Mucosa of descending colon (tissue), 3 donors: ENCODE results near the gene PRKCZ. TPM values are rescaled to one million over a fixed set of nuclear protein-coding genes. Genes with fewer than 3 reads are reported as not detected.

ENCODE experiments used
- ATAC-seq: fragments of 200-7000 bp; cut with Tn5 transposase; one replicate; pipeline ENCODE4 v1.9.1; 2020; ENCODE audit warnings: mild to moderate bottlenecking, moderate library complexity
- DNase-seq, 3 donors: peaks; one replicate each; pipeline ENCODE4 v3.0.0-alpha.2; 2020
- H3K36me3 ChIP-seq: fragments of 200-600 bp; one replicate; pipeline ENCODE4 v1.8.0; 2021; ENCODE audit warnings: low read depth, mild to moderate bottlenecking
- H3K4me1 ChIP-seq: fragments of 200-600 bp; one replicate; pipeline ENCODE4 v1.8.0; 2021; ENCODE audit warnings: low read depth, mild to moderate bottlenecking
- H3K4me3 ChIP-seq: fragments of 200-600 bp; one replicate; pipeline ENCODE4 v1.8.0; 2021; ENCODE audit warnings: mild to moderate bottlenecking
- H3K9me3 ChIP-seq: fragments of 200-600 bp; one replicate; pipeline ENCODE4 v1.8.0; 2021; ENCODE audit warnings: mild to moderate bottlenecking
- CTCF ChIP-seq: fragments of 200-600 bp; IDR thresholded peaks from one replicate; pipeline ENCODE4 v1.8.0; 2022; ENCODE audit warnings: antibody characterized with exemption, mild to moderate bottlenecking
- intact Hi-C, 2 donors: fragments of 100-400 bp; cut with DNase I in 1 of 2; cut with micrococcal nuclease in 1 of 2; formaldehyde crosslinking; loops; one replicate each; pipeline versions ENCODE4 v1.11.0 to v1.11.1; 2022; cut with DNase I, micrococcal nuclease
- total RNA-seq, 3 donors: library from RNA; stranded (reverse); fragmentation: NEBNext Ultra II Directional in 2 of 3; extraction: Animal tissue kit (Norgen Biotek cat#: 25700) in 2 of 3; gene quantifications; one replicate each; pipeline versions ENCODE4 v1.2.1 to v1.2.4, GENCODE V29; 2021 to 2023
- donor health status: DM: no; HTN: no; CAD: no; lungs with moderate emphysema.
- donor health status: DM: no; HTN: no; CAD: no.
- donor health status: DM: no; HTN: yes; CAD: no.

PRKCZ gene
- total RNA-seq, 3 donors from 2014 or later: 38.9 to 80.2 (median 53.7) TPM

- H3K4me3 ChIP-seq: no peak overlapping the region
- peak; percentile 86 for TF ChIP-seq CTCF
Observed at GRCh38 chr1:2174348-2175054, 124.3 kb downstream of the PRKCZ start.

GRCh38 chr1:2175055-2175414 is 124.8 kb downstream of the PRKCZ start:
- no peak overlapping the region for H3K4me3 ChIP-seq
- H3K36me3 ChIP-seq: no peaks in the 10 kb centered on the region
- H3K4me1 ChIP-seq: no peaks in the 10 kb centered on the region
- no peak for TF ChIP-seq CTCF
- DNase-seq: no peak
- no peak for ATAC-seq
- intact Hi-C loops: no loop called here
- H3K9me3 ChIP-seq: no peaks in the 10 kb centered on the region

More at GRCh38 chr1:2174348-2175054, 124.3 kb downstream of the PRKCZ start:
- ATAC-seq (peak; percentile 79), DNase-seq (peak; percentile 48 to 69 (median 63))
- Histone ChIP-seq H3K4me1 (no peaks in the 10 kb centered on the region), H3K36me3 (no peaks in the 10 kb centered on the region), H3K9me3 (no peaks in the 10 kb centered on the region)
- intact Hi-C loops: no loop called here

- TF ChIP-seq CTCF: no peak
- ATAC-seq (no peak), DNase-seq (no peak)
- intact Hi-C loops: no loop called here
- Histone ChIP-seq H3K9me3 (no peaks in the 10 kb centered on the region), H3K4me3 (no peak overlapping the region), H3K36me3 (no peaks in the 10 kb centered on the region), H3K4me1 (no peaks in the 10 kb centered on the region)
Observed at GRCh38 chr1:2175681-2176454, 125.7 kb downstream of the PRKCZ start.

GRCh38 chr1:2176615-2177014 is 126.4 kb downstream of the PRKCZ start:
- DNase-seq (no peak), ATAC-seq (no peak)
- intact Hi-C loops: no loop called here
- no peaks in the 10 kb centered on the region for H3K4me1 ChIP-seq
- no peaks in the 10 kb centered on the region for H3K9me3 ChIP-seq
- no peak for TF ChIP-seq CTCF
- H3K4me3 ChIP-seq: no peak overlapping the region
- no peaks in the 10 kb centered on the region for H3K36me3 ChIP-seq

- intact Hi-C loops: no loop called here
- no peak for ATAC-seq
Observed at GRCh38 chr1:2177541-2177940, 127.3 kb downstream of the PRKCZ start.

More at GRCh38 chr1:2177541-2177940, 127.3 kb downstream of the PRKCZ start:
- no peak for DNase-seq
- Histone ChIP-seq H3K36me3 (no peaks in the 10 kb centered on the region), H3K4me1 (no peaks in the 10 kb centered on the region), H3K4me3 (no peak overlapping the region), H3K9me3 (no peaks in the 10 kb centered on the region)
- TF ChIP-seq CTCF: no peak
